Measurements from ENCODE around the gene ADGRG1. TPM values are rescaled to one million over a fixed set of nuclear protein-coding genes. Genes with fewer than 3 reads are reported as not detected.
"Not testable (repeated sequence)": the region's sequence is repeated elsewhere in the genome, so short reads cannot be mapped to it uniquely, and the experiment has no call there.

The ADGRG1 gene
- total and polyA plus RNA-seq, 12 donors = 1.8 to 69.9 (median 41.4) TPM

- TF ChIP-seq POLR2A (IDR thresholded peaks at IDR 0.05) (no peak), CTCF (IDR thresholded peaks at IDR 0.05) (no peak)
- Histone ChIP-seq H3K4me1 (replicated peaks in 1 of 2) (peaks cover 0 to 11% of the 10 kb centered on the region in 2 donors), H3K9me3 (replicated peaks in 1 of 3) (no peaks in the 10 kb centered on the region), H3K36me3 (replicated peaks in 1 of 2) (no peaks in the 10 kb centered on the region), H3K27me3 (no peaks in the 10 kb centered on the region), H3K4me3 (no peak overlapping the region), H3K27ac (no peak overlapping the region)
- DNase-seq = peak in 2 of 7 donors; percentile 12 to 30
- WGBS, 4 donors = 51 to 64% (median 58%) methylated on average over 4 of the region's 4 CpGs
- intact Hi-C loops (cut with DNase I) = no loop called here
These were observed 33.8 kb upstream of the ADGRG1 start for GRCh38 chr16:57594531-57595031.

GRCh38 chr16:57596234-57596633, 32.2 kb upstream of the ADGRG1 start:
- H3K9me3 ChIP-seq (replicated peaks in 1 of 3); H3K27ac ChIP-seq; H3K36me3 ChIP-seq (replicated peaks in 1 of 2); H3K4me1 ChIP-seq (replicated peaks in 1 of 2); H3K27me3 ChIP-seq; intact Hi-C loops (cut with DNase I); H3K4me3 ChIP-seq: not testable (repeated sequence)
- WGBS, 4 donors = 70 to 80% (median 79%) methylated on average over 4 of the region's 4 CpGs
- peak in 1 of 7 donors; percentile 1 for DNase-seq

GRCh38 chr16:57598437-57598836, 30.0 kb upstream of the ADGRG1 start:
- intact Hi-C loops (cut with DNase I) = no loop called here
- no peak for DNase-seq
- Histone ChIP-seq H3K4me3 (no peak overlapping the region), H3K36me3 (replicated peaks in 1 of 2) (no peaks in the 10 kb centered on the region), H3K9me3 (replicated peaks in 1 of 3) (no peaks in the 10 kb centered on the region), H3K27me3 (peaks cover under 1% of the 10 kb centered on the region), H3K27ac (no peak overlapping the region), H3K4me1 (replicated peaks in 1 of 2) (no peaks in the 10 kb centered on the region)
- TF ChIP-seq POLR2A (IDR thresholded peaks at IDR 0.05) (no peak), CTCF (IDR thresholded peaks at IDR 0.05) (no peak)

GRCh38 chr16:57600048-57600835, 28.2 kb upstream of the ADGRG1 start:
- H3K27me3 ChIP-seq = peaks cover 6% of the 10 kb centered on the region
- H3K9me3 ChIP-seq (replicated peaks in 1 of 3) = no peaks in the 10 kb centered on the region
- no peaks in the 10 kb centered on the region for H3K4me1 ChIP-seq (replicated peaks in 1 of 2)
- DNase-seq = peak; percentile 62 to 81 (median 74)
- TF ChIP-seq POLR2A (IDR thresholded peaks at IDR 0.05) (no peak), CTCF (IDR thresholded peaks at IDR 0.05) (peak; percentile 46 to 90 (median 74))
- intact Hi-C loops (cut with DNase I) = loop anchor here (5.0 kb wide), 1 partner anchor 47 kb away; no protein-coding TSS in a partner anchor
- no peak overlapping the region for H3K27ac ChIP-seq
- no peak overlapping the region for H3K4me3 ChIP-seq
- no peaks in the 10 kb centered on the region for H3K36me3 ChIP-seq (replicated peaks in 1 of 2)
- WGBS, 4 donors = 20 to 47% (median 24%) methylated on average over 3 to 12 of the region's 12 CpGs
